HCEC 1CT (cell line): Measurements from ENCODE around the gene ROR1.
"Not testable (repeated sequence)": the region's sequence is repeated elsewhere in the genome, so short reads cannot be mapped to it uniquely, and the experiment has no call there.

ENCODE experiments used
- DNase-seq: peaks from one replicate; pipeline ENCODE4 v3.0.0-alpha.2; 2017

The ROR1 gene

GRCh38 chr1:64196074-64196870 lies 422.5 kb downstream of the ROR1 start:
- DNase-seq: no peak

- DNase-seq: no peak
Measured at GRCh38 chr1:64197076-64197475, 423.3 kb downstream of the ROR1 start.

- peak; percentile 22 for DNase-seq
Measured at GRCh38 chr1:64199154-64199553, 425.3 kb downstream of the ROR1 start.

- no peak for DNase-seq
Measured at GRCh38 chr1:64200064-64200463, 426.2 kb downstream of the ROR1 start.

GRCh38 chr1:64203420-64203819 lies 429.6 kb downstream of the ROR1 start, which contains the start of gene UBE2U:
Gene UBE2U (plus strand): TSS chr1:64203623. CDS start chr1:64204051, 428 bp downstream.
- no peak for DNase-seq

- DNase-seq: no peak
Measured at GRCh38 chr1:64209221-64209620, 435.4 kb downstream of the ROR1 start.

- peak; percentile 95 for DNase-seq
Measured at GRCh38 chr1:64212031-64212430, 438.2 kb downstream of the ROR1 start.

GRCh38 chr1:64215576-64215975 lies 441.8 kb downstream of the ROR1 start:
- no peak for DNase-seq

- DNase-seq: peak; percentile 65
Measured at GRCh38 chr1:64220241-64220640, 446.4 kb downstream of the ROR1 start.

GRCh38 chr1:64223329-64224151 lies 449.7 kb downstream of the ROR1 start:
- DNase-seq: peak; percentile 96

- DNase-seq: not testable (repeated sequence)
Measured at GRCh38 chr1:64224236-64224635, 450.4 kb downstream of the ROR1 start.

GRCh38 chr1:64228167-64228957 lies 454.5 kb downstream of the ROR1 start:
- peak; percentile 51 for DNase-seq

- DNase-seq: no peak
Measured at GRCh38 chr1:64229307-64229706, 455.5 kb downstream of the ROR1 start.
